ENCODE measurements around the gene MAS1.

Gene MAS1

DNA sequence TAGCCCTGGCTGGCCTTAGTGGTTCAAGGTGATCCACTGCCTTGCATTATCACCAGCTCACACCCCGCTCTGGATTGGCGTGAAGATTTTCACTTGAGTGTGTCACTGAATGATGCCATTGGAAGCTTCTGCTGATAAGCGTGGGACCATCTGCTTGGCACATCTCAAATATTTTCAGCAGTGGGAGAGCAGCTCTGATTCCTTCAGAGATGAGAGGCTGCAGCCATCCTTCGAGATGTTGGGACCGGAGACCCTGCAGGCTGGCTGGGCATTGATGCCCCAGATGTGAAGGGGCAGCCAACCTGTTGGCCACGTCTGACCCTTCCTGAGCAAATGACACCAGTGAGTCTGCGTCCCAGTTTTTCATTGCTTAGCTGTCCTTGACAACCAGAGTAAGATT lies at the start of gene MAS1:
Gene MAS1 (plus strand): TSS at position 197 of the 400 bp plus-strand sequence. CDS start 15,968 bp downstream, outside the sequence.
- TF ChIP-seq CTCF (IDR thresholded peaks at IDR 0.05) = no peak

DNA sequence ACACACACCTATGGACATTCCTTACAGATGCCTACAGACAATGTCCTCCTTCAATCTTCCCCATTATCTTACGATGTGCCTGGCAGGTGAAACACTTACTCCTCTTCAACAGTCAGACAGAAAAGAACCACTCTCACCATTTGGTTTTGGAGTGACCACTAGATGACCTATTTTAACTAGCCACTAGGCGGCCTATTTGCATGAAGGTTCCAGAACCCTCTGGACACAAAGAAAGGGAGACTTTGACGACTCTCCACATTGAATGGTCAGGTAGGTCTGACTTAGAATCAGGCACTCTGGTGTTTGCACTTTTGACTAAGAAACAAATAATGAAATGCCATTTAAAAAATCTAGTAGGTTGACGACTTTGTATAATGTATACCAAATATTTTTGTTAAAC lies 48.8 kb upstream of the MAS1 start:
- TF ChIP-seq CTCF (IDR thresholded peaks at IDR 0.05) = peak; percentile 57

DNA sequence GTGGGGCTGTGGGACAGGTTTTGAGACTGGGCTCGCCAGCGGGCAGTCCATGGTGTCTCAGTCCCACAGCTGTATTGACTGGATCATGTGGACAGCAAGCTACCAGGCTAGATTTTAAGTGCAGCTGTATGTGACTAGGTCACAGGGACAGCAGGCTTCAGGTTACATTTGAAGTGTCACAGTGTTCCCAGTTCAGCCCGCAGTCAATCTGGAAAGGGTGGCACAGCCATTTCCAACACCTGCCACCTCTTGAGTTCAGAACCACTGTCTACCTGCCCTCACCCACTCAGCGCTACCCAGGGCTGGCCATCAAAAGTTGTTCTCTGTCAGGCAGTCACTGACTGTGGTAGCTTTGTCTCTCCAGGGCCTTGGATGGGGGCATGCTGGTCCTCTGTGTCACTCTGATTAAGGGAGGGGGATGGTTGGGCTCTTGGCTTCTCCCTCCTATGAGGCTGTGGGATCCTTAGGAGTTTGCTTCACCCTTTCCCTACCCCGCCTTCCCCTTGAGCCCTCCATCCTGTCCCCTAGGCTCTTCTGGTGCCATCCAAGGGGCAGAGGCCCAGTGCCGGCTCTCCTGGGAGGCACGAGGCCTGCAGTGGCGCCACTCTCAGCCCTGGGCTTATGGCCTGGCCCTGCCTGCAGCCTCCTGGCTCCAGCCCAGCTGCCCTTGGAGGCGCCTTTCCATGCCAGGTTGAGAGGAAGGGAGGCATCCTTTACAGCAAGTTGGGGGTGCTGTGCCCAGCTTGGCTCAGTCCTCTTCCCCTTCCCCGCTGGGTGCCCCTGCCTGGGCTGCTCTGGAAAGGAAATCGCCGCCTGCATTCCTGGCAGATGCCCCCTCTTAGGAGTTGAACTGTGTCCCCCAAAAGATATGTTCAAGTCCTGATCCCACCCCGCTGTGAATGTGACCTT lies 45.8 kb upstream of the MAS1 start:
- no peak for TF ChIP-seq CTCF (IDR thresholded peaks at IDR 0.05)

- TF ChIP-seq CTCF (IDR thresholded peaks at IDR 0.05) = peak; percentile 46; the same call in 1 of the 2 replicates
These were observed 37.9 kb upstream of the MAS1 start for GRCh38 chr6:159852877-159853276.

GRCh38 chr6:159853754-159854153 lies 37.0 kb upstream of the MAS1 start:
- no peak for TF ChIP-seq CTCF (IDR thresholded peaks at IDR 0.05)

DNA sequence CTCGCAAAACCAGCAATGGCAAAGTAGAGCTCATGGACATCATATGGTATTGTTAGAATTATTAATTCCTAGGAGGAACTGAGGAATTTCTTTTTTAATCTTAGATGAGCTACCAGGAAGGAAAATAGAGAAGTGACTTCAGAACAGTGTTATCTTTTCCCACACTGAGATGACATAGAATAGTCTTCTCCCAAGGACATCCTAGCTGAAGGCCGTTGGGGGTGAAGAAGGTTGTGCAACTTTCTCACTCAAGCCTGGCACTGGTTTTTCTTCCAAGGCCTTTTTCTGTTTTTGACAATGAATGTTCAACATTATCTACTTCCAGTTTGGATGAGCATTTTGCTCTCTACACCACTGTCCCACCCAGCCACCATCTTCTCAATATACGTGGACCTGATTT lies 35.8 kb upstream of the MAS1 start:
- TF ChIP-seq CTCF (IDR thresholded peaks at IDR 0.05) = no peak

DNA sequence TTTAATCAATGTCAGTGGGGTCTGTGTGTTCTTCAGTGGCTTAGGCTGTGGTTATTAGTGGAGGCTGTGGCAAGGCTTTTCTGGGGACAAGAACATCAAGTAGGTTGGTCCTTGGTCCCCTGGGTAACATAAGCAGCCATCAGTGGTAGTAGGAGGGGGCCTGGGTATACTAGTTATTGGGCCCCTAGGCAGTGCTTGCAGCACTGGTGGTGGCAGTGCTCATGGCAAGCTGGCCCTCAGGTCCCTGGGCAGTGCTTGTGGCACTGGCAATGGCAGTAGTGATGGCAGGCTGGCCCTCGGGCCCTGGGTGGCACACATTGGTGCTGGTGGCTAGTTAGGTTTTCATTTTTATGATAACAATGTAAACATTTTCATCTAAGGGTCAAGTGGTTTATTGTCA lies 32.5 kb upstream of the MAS1 start:
- TF ChIP-seq CTCF (IDR thresholded peaks at IDR 0.05) = no peak

All from LNCAP (cell line).